Stomach (tissue), 4 donors: ENCODE data around the gene KLHL29.

Experiments used
- POLR2A ChIP-seq, 4 donors: fragments of 450-650 bp; IDR thresholded peaks; one replicate each; pipeline ENCODE4 v1.6.1; 2016; ENCODE audit warnings: antibody characterized with exemption in 4 of 4, control low read depth in 2 of 4, mild to moderate bottlenecking in 1 of 4, moderate library complexity in 1 of 4
- TF ChIP-seq, protein P1 (sequence below), 7 experiments: fragments of 450-650 bp in 4 of 7; fragments of 200-600 bp in 3 of 7; sonication (generic) in 3 of 7; IDR thresholded peaks; one replicate each; pipeline ENCODE4 v1.5.1; 2016 to 2019; ENCODE audit warnings: antibody characterized with exemption in 7 of 7, control low read depth in 2 of 7, mild to moderate bottlenecking in 1 of 7

GRCh38 chr2:23387221-23387550, 2.2 kb downstream of the KLHL29 start:
- no peak for TF ChIP-seq POLR2A (IDR thresholded peaks at IDR 0.05)
- TF ChIP-seq, protein P1, sequence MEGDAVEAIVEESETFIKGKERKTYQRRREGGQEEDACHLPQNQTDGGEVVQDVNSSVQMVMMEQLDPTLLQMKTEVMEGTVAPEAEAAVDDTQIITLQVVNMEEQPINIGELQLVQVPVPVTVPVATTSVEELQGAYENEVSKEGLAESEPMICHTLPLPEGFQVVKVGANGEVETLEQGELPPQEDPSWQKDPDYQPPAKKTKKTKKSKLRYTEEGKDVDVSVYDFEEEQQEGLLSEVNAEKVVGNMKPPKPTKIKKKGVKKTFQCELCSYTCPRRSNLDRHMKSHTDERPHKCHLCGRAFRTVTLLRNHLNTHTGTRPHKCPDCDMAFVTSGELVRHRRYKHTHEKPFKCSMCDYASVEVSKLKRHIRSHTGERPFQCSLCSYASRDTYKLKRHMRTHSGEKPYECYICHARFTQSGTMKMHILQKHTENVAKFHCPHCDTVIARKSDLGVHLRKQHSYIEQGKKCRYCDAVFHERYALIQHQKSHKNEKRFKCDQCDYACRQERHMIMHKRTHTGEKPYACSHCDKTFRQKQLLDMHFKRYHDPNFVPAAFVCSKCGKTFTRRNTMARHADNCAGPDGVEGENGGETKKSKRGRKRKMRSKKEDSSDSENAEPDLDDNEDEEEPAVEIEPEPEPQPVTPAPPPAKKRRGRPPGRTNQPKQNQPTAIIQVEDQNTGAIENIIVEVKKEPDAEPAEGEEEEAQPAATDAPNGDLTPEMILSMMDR (IDR thresholded peaks at IDR 0.05), result no peak
